Stimulated activated CD4-positive, alpha-beta T cell treated with anti-CD3 and anti-CD28 coated beads, Interleukin-1b, Interleukin-23, amount 100 ng/mL, for 24 hours (primary cell): ENCODE measurements around the gene PANK3.

Experiments used
- DNase-seq, 4 experiments: peaks; one replicate each; pipeline ENCODE4 v3.0.0-alpha.2; 2020; ENCODE audit warnings: low read depth in 4 of 4, low spot score in 1 of 4

PANK3 gene

GRCh38 chr5:168578538-168579487, at the start of gene PANK3:
Gene PANK3 (minus strand): TSS chr5:168579368. CDS start chr5:168579283, 85 bp downstream.
- peak in 2 of 4 experiments; percentile 0 to 3 for DNase-seq

GRCh38 chr5:168624850-168625364, 45.7 kb upstream of the PANK3 start:
- DNase-seq = no peak

- no peak for DNase-seq
These were observed 41.6 kb upstream of the PANK3 start for GRCh38 chr5:168620807-168621206.

- DNase-seq = no peak
These were observed 35.5 kb upstream of the PANK3 start for GRCh38 chr5:168614661-168615060.

- DNase-seq = no peak
These were observed 34.8 kb upstream of the PANK3 start for GRCh38 chr5:168613996-168614395.

GRCh38 chr5:168613396-168613795, 34.2 kb upstream of the PANK3 start:
- DNase-seq = no peak

- DNase-seq = no peak
These were observed 33.8 kb upstream of the PANK3 start for GRCh38 chr5:168612996-168613395.

- no peak for DNase-seq
These were observed 33.0 kb upstream of the PANK3 start for GRCh38 chr5:168612123-168612522.

- DNase-seq = no peak
These were observed 32.0 kb upstream of the PANK3 start for GRCh38 chr5:168611165-168611564.

- DNase-seq = no peak
These were observed 30.8 kb upstream of the PANK3 start for GRCh38 chr5:168609806-168610482.

GRCh38 chr5:168608821-168609220, 29.7 kb upstream of the PANK3 start:
- no peak for DNase-seq

- DNase-seq = no peak
These were observed 29.2 kb upstream of the PANK3 start for GRCh38 chr5:168608386-168608785.

- DNase-seq = peak in 1 of 4 experiments; percentile 3
These were observed 28.8 kb upstream of the PANK3 start for GRCh38 chr5:168607946-168608345.

- no peak for DNase-seq
These were observed 27.4 kb upstream of the PANK3 start for GRCh38 chr5:168606562-168606961.

- no peak for DNase-seq
These were observed 25.3 kb upstream of the PANK3 start for GRCh38 chr5:168604436-168604835.

GRCh38 chr5:168603746-168604145, 24.6 kb upstream of the PANK3 start:
- no peak for DNase-seq

- DNase-seq = no peak
These were observed 23.3 kb upstream of the PANK3 start for GRCh38 chr5:168602517-168602916.

GRCh38 chr5:168601972-168602371, 22.8 kb upstream of the PANK3 start:
- DNase-seq = no peak

GRCh38 chr5:168600409-168600808, 21.2 kb upstream of the PANK3 start:
- DNase-seq = no peak

- no peak for DNase-seq
These were observed 20.7 kb upstream of the PANK3 start for GRCh38 chr5:168599826-168600225.

GRCh38 chr5:168598639-168599038, 19.5 kb upstream of the PANK3 start:
- no peak for DNase-seq

GRCh38 chr5:168596927-168597326, 17.8 kb upstream of the PANK3 start:
- no peak for DNase-seq
